HG03432 (cell line): ENCODE data around the gene STAT2.
"Not testable (repeated sequence)": the region's sequence is repeated elsewhere in the genome, so short reads cannot be mapped to it uniquely, and the experiment has no call there.

Source experiments
- ATAC-seq: cut with Tn5 transposase; IDR thresholded peaks from one replicate; pipeline ENCODE4 v1.9.1; 2021; ENCODE audit warnings: mild to moderate bottlenecking, moderate library complexity; ENCODE audit not compliant: unreplicated experiment

Gene STAT2

GRCh38 chr12:56332512-56333196, 27.3 kb downstream of the STAT2 start:
- ATAC-seq: no peak

GRCh38 chr12:56330936-56331490, 28.9 kb downstream of the STAT2 start:
- no peak for ATAC-seq

GRCh38 chr12:56326533-56326932, 33.4 kb downstream of the STAT2 start:
- no peak for ATAC-seq

- ATAC-seq: no peak
Measured at GRCh38 chr12:56326126-56326525, 33.8 kb downstream of the STAT2 start.

- ATAC-seq: no peak
Measured at GRCh38 chr12:56324206-56324605, 35.7 kb downstream of the STAT2 start.

- ATAC-seq: not testable (repeated sequence)
Measured at GRCh38 chr12:56321610-56322009, 38.3 kb downstream of the STAT2 start.

- ATAC-seq: no peak
Measured at GRCh38 chr12:56321027-56321426, 38.9 kb downstream of the STAT2 start.

- no peak for ATAC-seq
Measured at GRCh38 chr12:56317675-56318074, 42.2 kb downstream of the STAT2 start.

GRCh38 chr12:56315622-56316473, 44.1 kb downstream of the STAT2 start, which contains the start of gene CNPY2:
Gene CNPY2 (minus strand): TSS chr12:56315988. CDS start chr12:56315217, 771 bp downstream.
- ATAC-seq: peak; percentile 90

- no peak for ATAC-seq
Measured at GRCh38 chr12:56315249-56315621, 44.7 kb downstream of the STAT2 start.

- no peak for ATAC-seq
Measured at GRCh38 chr12:56311003-56311402, 48.9 kb downstream of the STAT2 start.

- no peak for ATAC-seq
Measured at GRCh38 chr12:56308714-56309113, 51.2 kb downstream of the STAT2 start.

- no peak for ATAC-seq
Measured at GRCh38 chr12:56307221-56307965, 52.5 kb downstream of the STAT2 start.

GRCh38 chr12:56304872-56305590, 54.9 kb downstream of the STAT2 start:
- ATAC-seq: no peak

GRCh38 chr12:56304276-56304675, 55.6 kb downstream of the STAT2 start:
- no peak for ATAC-seq

- ATAC-seq: no peak
Measured at GRCh38 chr12:56300644-56301464, 59.1 kb downstream of the STAT2 start.

- ATAC-seq: peak; percentile 93
Measured at GRCh38 chr12:56299853-56300643, 59.9 kb downstream of the STAT2 start, which contains the start of gene CS. Gene CS (minus strand): TSS chr12:56300330. CDS start chr12:56300201, 129 bp downstream.

GRCh38 chr12:56299308-56299852, 60.5 kb downstream of the STAT2 start:
- no peak for ATAC-seq
